ENCODE results near the gene TBC1D24. TPM values are rescaled to one million over a fixed set of nuclear protein-coding genes. Genes with fewer than 3 reads are reported as not detected.

The TBC1D24 gene
- total RNA-seq, 4 donors from 2014 or later: 0.59 to 21.6 (median 4.6) TPM

DNA sequence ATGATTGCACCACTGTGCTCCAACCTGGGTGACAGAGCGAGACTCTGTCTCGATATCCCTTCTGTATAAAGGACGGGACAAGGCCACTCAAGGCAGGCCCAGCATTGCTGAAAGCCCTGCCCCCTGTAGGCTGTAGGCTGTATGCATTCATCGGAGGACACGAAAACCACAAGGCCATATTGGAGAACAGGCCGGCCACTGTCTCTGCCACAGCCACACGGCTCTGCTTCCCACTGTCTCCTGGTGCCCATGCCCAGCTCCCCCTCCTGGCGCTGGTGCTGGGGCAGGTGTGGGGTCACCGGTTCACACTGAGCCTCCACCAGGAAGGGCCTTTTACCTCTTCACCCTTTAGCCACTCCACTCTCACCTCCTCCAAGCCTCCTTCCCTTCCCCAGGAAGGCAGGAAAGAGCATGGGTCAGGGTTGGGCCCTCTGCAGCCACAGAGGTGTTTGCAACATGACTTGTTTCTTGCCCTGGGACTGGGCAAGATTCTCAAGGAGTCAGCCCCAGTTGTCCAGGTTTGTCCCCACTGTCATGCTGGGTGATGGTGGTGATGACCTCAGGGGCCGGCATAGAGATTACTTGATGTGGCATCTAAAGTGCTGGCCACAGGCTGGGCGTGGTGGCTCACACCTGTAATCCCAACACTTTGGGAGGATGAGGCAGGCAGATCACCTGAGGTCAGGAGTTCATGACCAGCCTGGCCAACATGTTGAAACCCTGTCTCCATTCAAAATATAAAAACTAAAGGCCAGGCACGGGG is 9.1 kb upstream of the TBC1D24 start:
- TF ChIP-seq, protein P1, sequence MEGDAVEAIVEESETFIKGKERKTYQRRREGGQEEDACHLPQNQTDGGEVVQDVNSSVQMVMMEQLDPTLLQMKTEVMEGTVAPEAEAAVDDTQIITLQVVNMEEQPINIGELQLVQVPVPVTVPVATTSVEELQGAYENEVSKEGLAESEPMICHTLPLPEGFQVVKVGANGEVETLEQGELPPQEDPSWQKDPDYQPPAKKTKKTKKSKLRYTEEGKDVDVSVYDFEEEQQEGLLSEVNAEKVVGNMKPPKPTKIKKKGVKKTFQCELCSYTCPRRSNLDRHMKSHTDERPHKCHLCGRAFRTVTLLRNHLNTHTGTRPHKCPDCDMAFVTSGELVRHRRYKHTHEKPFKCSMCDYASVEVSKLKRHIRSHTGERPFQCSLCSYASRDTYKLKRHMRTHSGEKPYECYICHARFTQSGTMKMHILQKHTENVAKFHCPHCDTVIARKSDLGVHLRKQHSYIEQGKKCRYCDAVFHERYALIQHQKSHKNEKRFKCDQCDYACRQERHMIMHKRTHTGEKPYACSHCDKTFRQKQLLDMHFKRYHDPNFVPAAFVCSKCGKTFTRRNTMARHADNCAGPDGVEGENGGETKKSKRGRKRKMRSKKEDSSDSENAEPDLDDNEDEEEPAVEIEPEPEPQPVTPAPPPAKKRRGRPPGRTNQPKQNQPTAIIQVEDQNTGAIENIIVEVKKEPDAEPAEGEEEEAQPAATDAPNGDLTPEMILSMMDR (IDR thresholded peaks at IDR 0.05): no peak
- no peak for TF ChIP-seq POLR2A (IDR thresholded peaks at IDR 0.05)
- Histone ChIP-seq H3K36me3 (no peaks in the 10 kb centered on the region), H3K4me3 (no peak overlapping the region), H3K27me3 (peaks cover 4 to 15% of the 10 kb centered on the region in 2 donors), H3K27ac (no peak overlapping the region), H3K4me1 (peaks cover 0 to under 1% of the 10 kb centered on the region in 2 donors), H3K9me3 (no peaks in the 10 kb centered on the region)
- intact Hi-C loops (cut with DNase I; ENCODE audit: low total_unique reads): no loop called here
- DNase-seq: no peak

DNA sequence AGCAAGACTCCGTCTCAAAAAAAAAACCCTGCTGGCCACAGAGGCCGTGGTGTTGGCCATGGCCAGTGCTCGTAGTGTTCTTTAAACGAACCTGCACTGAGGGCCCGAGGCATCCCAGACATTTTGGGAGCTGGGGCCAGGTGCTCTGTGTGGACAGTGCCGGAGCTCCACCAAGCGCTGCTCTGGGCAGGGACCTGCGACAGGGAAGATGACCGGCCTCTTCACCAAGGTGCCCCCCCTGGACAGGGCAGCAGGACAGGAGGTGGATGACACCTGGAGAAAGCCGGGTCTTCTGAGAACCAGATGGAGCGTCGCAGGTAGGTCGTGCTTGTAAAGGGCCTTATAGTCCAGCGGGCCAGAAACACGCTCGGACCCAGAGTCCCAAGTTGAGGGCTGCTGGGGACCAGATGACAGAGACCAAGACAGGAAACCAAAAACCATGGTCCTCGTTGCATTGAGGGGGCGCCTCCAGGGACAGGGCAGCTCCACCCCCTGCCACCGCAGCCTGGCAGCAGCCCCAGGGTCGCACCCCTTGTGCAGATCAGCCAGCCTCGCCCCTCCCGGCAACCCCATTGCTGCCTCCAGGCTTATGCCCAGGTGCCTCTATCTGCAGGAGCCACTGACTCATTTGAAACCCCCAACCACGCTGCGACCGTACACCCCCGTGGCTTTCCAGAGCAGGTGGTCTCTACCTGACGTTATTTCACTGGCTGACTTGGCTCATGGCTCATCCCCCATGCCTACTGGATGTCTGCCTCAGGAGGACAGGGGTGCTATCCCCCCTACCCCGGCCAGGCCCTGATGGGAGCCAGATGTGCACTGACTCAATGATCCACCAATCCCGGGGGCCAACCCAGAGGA is 8.0 kb upstream of the TBC1D24 start:
- Histone ChIP-seq H3K27ac (peak overlapping the region in 1 of 2 donors; percentile 44), H3K36me3 (no peaks in the 10 kb centered on the region), H3K9me3 (no peaks in the 10 kb centered on the region), H3K4me3 (peak overlapping the region in 1 of 2 donors; percentile 42), H3K27me3 (peaks cover 4 to 24% of the 10 kb centered on the region in 2 donors), H3K4me1 (peaks cover 0 to 11% of the 10 kb centered on the region in 2 donors)
- TF ChIP-seq POLR2A (IDR thresholded peaks at IDR 0.05): no peak
- TF ChIP-seq, protein P1 (IDR thresholded peaks at IDR 0.05): no peak
- no peak for DNase-seq
- intact Hi-C loops (cut with DNase I; ENCODE audit: low total_unique reads): no loop called here

DNA sequence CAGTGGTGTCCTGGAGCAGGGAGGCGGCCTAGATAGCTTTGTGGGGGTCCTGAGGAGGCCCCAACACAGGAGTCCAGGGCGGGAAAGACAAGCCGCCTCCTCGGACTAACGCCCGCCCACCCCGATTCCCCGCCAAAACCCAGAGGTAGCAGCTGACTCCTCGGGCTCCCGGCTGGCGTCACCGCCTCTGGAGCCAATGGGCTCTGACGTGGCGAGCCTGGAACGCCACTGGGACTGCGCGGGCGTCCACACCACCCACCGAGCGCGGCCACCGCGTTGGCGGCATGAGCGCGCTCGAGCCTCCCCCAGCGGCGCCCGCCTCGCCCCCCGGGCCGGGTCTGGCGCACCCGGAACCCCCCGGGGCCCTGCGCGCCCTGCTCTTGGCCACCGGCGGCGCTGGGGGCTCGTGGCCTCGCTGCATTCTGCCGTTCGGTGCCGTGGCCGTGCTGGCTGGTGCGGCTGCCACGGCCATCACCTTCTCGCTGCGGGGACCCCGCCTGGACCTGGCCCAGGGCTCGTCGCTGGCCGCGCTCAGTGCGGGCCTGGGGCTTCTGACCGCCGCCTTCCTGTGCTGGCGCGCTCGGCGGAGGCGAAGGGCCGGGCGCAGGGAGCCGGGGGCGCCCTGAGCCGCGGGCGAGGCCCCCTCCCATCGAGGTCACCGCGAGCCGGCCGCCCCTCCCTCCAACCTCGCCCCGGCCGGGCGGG is 7.2 kb upstream of the TBC1D24 start:
- peaks cover 0 to 12% of the 10 kb centered on the region in 2 donors for H3K4me1 ChIP-seq
- H3K9me3 ChIP-seq: no peaks in the 10 kb centered on the region
- H3K36me3 ChIP-seq: no peaks in the 10 kb centered on the region
- H3K27ac ChIP-seq: peak overlapping the region; percentile 38 to 44
- peaks cover 4 to 31% of the 10 kb centered on the region in 2 donors for H3K27me3 ChIP-seq
- intact Hi-C loops (cut with DNase I; ENCODE audit: low total_unique reads): no loop called here
- peak overlapping the region; percentile 16 to 42 for H3K4me3 ChIP-seq
- peak; percentile 78 to 80 for DNase-seq
- TF ChIP-seq, protein P1 (IDR thresholded peaks at IDR 0.05): peak in 1 of 4 experiments; percentile 15
- TF ChIP-seq POLR2A (IDR thresholded peaks at IDR 0.05): peak in 1 of 2 donors; percentile 74

DNA sequence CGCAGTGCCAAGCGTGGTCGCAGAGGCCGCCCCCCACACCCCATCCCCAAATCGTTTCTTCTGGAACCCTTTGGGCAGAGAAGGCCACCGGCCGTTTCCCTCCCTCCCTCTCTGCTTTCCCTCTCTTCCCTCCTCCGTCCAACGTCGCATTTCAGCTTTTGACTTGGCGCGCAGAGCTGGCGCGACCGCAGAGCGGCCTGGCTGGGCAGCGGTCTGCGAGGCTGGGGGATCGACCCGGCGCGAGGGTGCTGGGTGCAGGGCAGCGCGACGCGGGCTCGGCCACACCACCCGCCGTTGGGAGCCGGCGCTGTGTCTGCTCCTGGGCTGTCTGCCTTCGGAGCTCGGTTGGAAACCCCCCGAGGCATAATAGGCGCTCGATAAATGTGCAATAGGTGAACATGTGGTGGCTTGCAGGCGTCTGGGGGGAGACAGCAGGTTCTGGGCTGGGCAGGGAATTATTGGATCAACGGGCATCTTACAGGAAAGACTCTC is 6.6 kb upstream of the TBC1D24 start:
- intact Hi-C loops (cut with DNase I; ENCODE audit: low total_unique reads): no loop called here
- Histone ChIP-seq H3K27ac (peak overlapping the region; percentile 38 to 44), H3K36me3 (no peaks in the 10 kb centered on the region), H3K4me1 (peaks cover 0 to 14% of the 10 kb centered on the region in 2 donors), H3K27me3 (peaks cover 4 to 37% of the 10 kb centered on the region in 2 donors), H3K9me3 (no peaks in the 10 kb centered on the region), H3K4me3 (peak overlapping the region; percentile 16 to 42)
- TF ChIP-seq POLR2A (IDR thresholded peaks at IDR 0.05): no peak
- TF ChIP-seq, protein P1 (IDR thresholded peaks at IDR 0.05): no peak
- DNase-seq: no peak
